IMR-90 (cell line): ENCODE measurements around the gene AQP12B. TPM values are rescaled to one million over a fixed set of nuclear protein-coding genes. Genes with fewer than 3 reads are reported as not detected.

Source experiments
- ATAC-seq: fragments of 200-7000 bp; cut with Tn5 transposase; 2 replicates; pipeline ENCODE4 v1.9.1; 2020; ENCODE audit warnings: low read depth, mild to moderate bottlenecking, moderate library complexity
- BruUV-seq: library from RNA; stranded (reverse); fragments of 400-500 nt; replicated peaks from 2 replicates; lab custom pipeline; 2021; lab: Mats Ljungman, UMichigan
- CTCF ChIA-PET: fragments of 300-600 bp; formaldehyde crosslinking; extraction: SDS; loops from one replicate; lab custom pipeline; 2021; ENCODE audit warnings: antibody characterized with exemption; lab: Yijun Ruan, JAX
- POLR2A ChIA-PET: fragments of 300-600 bp; sonication (Branson Sonifier 250); formaldehyde crosslinking; loops from one replicate; lab custom pipeline; 2022; ENCODE audit warnings: antibody characterized with exemption; ENCODE audit not compliant: unreplicated experiment; lab: Charles Lee
- DNase-seq: peaks from one replicate; pipeline ENCODE4 v3.0.0; 2013
- H2AFZ ChIP-seq: replicated peaks from 2 replicates; pipeline ENCODE3; 2013; ENCODE audit warnings: low read length, mild to moderate bottlenecking; ENCODE audit not compliant: poor library complexity
- H2AK5ac ChIP-seq: 2 replicates; pipeline ENCODE4 v1.6.1; 2013; ENCODE audit warnings: low read depth, low read length, inconsistent platforms
- H2AK9ac ChIP-seq: replicated peaks from 2 replicates; pipeline ENCODE3; 2013; ENCODE audit warnings: mild to moderate bottlenecking, low read depth, low read length, moderate library complexity; ENCODE audit not compliant: poor library complexity
- H2BK120ac ChIP-seq: 2 replicates; pipeline ENCODE4 v1.6.1; 2013; ENCODE audit warnings: low read depth, low read length, inconsistent platforms
- H2BK15ac ChIP-seq: 3 replicates; pipeline ENCODE4 v1.6.1; 2013; ENCODE audit warnings: low read depth, low read length, inconsistent platforms
- H2BK20ac ChIP-seq: 2 replicates; pipeline ENCODE4 v1.6.1; 2013; ENCODE audit warnings: low read depth, mild to moderate bottlenecking, inconsistent platforms, low read length, moderate library complexity
- H2BK5ac ChIP-seq: 2 replicates; pipeline ENCODE4 v1.6.1; 2013; ENCODE audit warnings: mild to moderate bottlenecking, low read depth, low read length, inconsistent platforms; ENCODE audit not compliant: poor library complexity, severe bottlenecking
- H3K14ac ChIP-seq: replicated peaks from 2 replicates; pipeline ENCODE4 v1.6.1; 2013; ENCODE audit warnings: low read depth, low read length, inconsistent platforms
- H3K18ac ChIP-seq: 2 replicates; pipeline ENCODE4 v1.6.1; 2013; ENCODE audit warnings: low read depth, low read length, control low read depth
- H3K23ac ChIP-seq: 2 replicates; pipeline ENCODE4 v1.6.1; 2013; ENCODE audit warnings: low read depth, low read length, inconsistent platforms
- H3K27ac ChIP-seq: 2 replicates; pipeline ENCODE4 v1.5.1; 2013; ENCODE audit warnings: mild to moderate bottlenecking, control low read depth, low read length; ENCODE audit not compliant: insufficient read depth
- H3K27me3 ChIP-seq: 2 replicates; pipeline ENCODE4 v1.6.1; 2013; ENCODE audit warnings: low read length; ENCODE audit not compliant: control insufficient read depth, insufficient read depth
- H3K36me3 ChIP-seq: 2 replicates; pipeline ENCODE4 v1.6.1; 2013; ENCODE audit warnings: low read length, mixed read lengths; ENCODE audit not compliant: control insufficient read depth, insufficient read depth
- H3K4ac ChIP-seq: 2 replicates; pipeline ENCODE4 v1.6.1; 2013; ENCODE audit warnings: low read depth, low read length, inconsistent platforms
- H3K4me1 ChIP-seq: 2 replicates; pipeline ENCODE4 v1.6.1; 2013; ENCODE audit warnings: low read length, mixed read lengths; ENCODE audit not compliant: control insufficient read depth, insufficient read depth
- H3K4me2 ChIP-seq: 2 replicates; pipeline ENCODE4 v1.6.1; 2013; ENCODE audit warnings: low read depth, mild to moderate bottlenecking, control low read depth, low read length, moderate library complexity
- H3K4me3 ChIP-seq: 2 replicates; pipeline ENCODE4 v1.5.1; 2013; ENCODE audit warnings: low read depth, mild to moderate bottlenecking, control low read depth, low read length, moderate library complexity; ENCODE audit not compliant: insufficient read depth
- H3K56ac ChIP-seq: 2 replicates; pipeline ENCODE4 v1.6.1; 2013; ENCODE audit warnings: low read length, inconsistent platforms; ENCODE audit not compliant: insufficient read depth; ENCODE audit errors: extremely low read depth
- H3K79me1 ChIP-seq, 2 experiments: 2 replicates each; pipeline ENCODE4 v1.6.1; 2013; ENCODE audit warnings: low read length in 2 of 2, inconsistent platforms in 1 of 2, low read depth in 1 of 2
- H3K9ac ChIP-seq: 2 replicates; pipeline ENCODE4 v1.6.1; 2013; ENCODE audit warnings: low read depth, low read length, control low read depth
- H3K9me1 ChIP-seq: 2 replicates; pipeline ENCODE4 v1.6.1; 2013; ENCODE audit warnings: low read length, inconsistent platforms; ENCODE audit not compliant: insufficient read depth
- H3K9me3 ChIP-seq: 2 replicates; pipeline ENCODE4 v1.6.1; 2013; ENCODE audit warnings: low read length; ENCODE audit not compliant: control insufficient read depth, insufficient read depth
- H4K20me1 ChIP-seq: 2 replicates; pipeline ENCODE4 v1.6.1; 2013; ENCODE audit warnings: low read length, inconsistent platforms; ENCODE audit not compliant: insufficient read depth
- H4K5ac ChIP-seq: 2 replicates; pipeline ENCODE4 v1.6.1; 2013; ENCODE audit warnings: mild to moderate bottlenecking, low read depth, low read length, control low read depth
- H4K8ac ChIP-seq, 2 experiments: 2 replicates each; pipeline ENCODE4 v1.6.1; 2013; ENCODE audit warnings: low read depth in 2 of 2, low read length in 2 of 2, control low read depth in 1 of 2, inconsistent platforms in 1 of 2
- H4K91ac ChIP-seq: 2 replicates; pipeline ENCODE4 v1.6.1; 2013; ENCODE audit warnings: low read depth, low read length, inconsistent platforms; ENCODE audit not compliant: insufficient read depth
- BHLHE40 ChIP-seq: fragments of 150-350 bp; IDR thresholded peaks from 2 replicates; pipeline ENCODE4 v1.6.1; 2016; ENCODE audit warnings: mild to moderate bottlenecking, low read depth, low read length
- CEBPB ChIP-seq: IDR thresholded peaks from 2 replicates; pipeline ENCODE4 v1.6.1; 2012; ENCODE audit warnings: low read depth, low read length, improper control_type of control experiment
- CHD1 ChIP-seq: IDR thresholded peaks from 2 replicates; pipeline ENCODE4 v1.6.1; 2012; ENCODE audit warnings: low read depth, low read length, improper control_type of control experiment
- CTCF ChIP-seq: conservative IDR thresholded peaks from 2 replicates; pipeline ENCODE4 v1.5.1; 2012; ENCODE audit warnings: mild to moderate bottlenecking, low read depth, low read length, improper control_type of control experiment
- ELK1 ChIP-seq: fragments of 150-350 bp; IDR thresholded peaks from 2 replicates; pipeline ENCODE4 v1.6.1; 2016; ENCODE audit warnings: low read depth, mild to moderate bottlenecking, low read length, moderate library complexity, borderline replicate concordance
- FOS ChIP-seq: fragments of 150-350 bp; IDR thresholded peaks from 2 replicates; pipeline ENCODE4 v1.6.1; 2016; ENCODE audit warnings: low read depth, low read length
- MAFK ChIP-seq: IDR thresholded peaks from 2 replicates; pipeline ENCODE4 v1.6.1; 2012; ENCODE audit warnings: low read depth, low read length, improper control_type of control experiment
- MAZ ChIP-seq: IDR thresholded peaks from 2 replicates; pipeline ENCODE4 v1.6.1; 2012; ENCODE audit warnings: low read depth, mild to moderate bottlenecking, low read length, improper control_type of control experiment, moderate library complexity, borderline replicate concordance
- MXI1 ChIP-seq: IDR thresholded peaks from 2 replicates; pipeline ENCODE4 v1.6.1; 2012; ENCODE audit warnings: low read depth, mild to moderate bottlenecking, low read length, moderate library complexity, borderline replicate concordance
- NFE2L2 ChIP-seq: fragments of 150-350 bp; IDR thresholded peaks from 2 replicates; pipeline ENCODE4 v1.6.1; 2016; ENCODE audit warnings: low read depth, mild to moderate bottlenecking, low read length
- POLR2A ChIP-seq: IDR thresholded peaks from 2 replicates; pipeline ENCODE4 v1.6.1; 2012; ENCODE audit warnings: mild to moderate bottlenecking, low read depth, low read length
- RAD21 ChIP-seq: IDR thresholded peaks from 2 replicates; pipeline ENCODE4 v1.6.1; 2012; ENCODE audit warnings: low read length, improper control_type of control experiment
- RCOR1 ChIP-seq: IDR thresholded peaks from 2 replicates; pipeline ENCODE4 v1.6.1; 2012; ENCODE audit warnings: mild to moderate bottlenecking, low read length, improper control_type of control experiment; ENCODE audit not compliant: insufficient replicate concordance
- RFX5 ChIP-seq: IDR thresholded peaks from 2 replicates; pipeline ENCODE4 v1.8.0; 2012; ENCODE audit warnings: low read depth, mild to moderate bottlenecking, low read length, moderate library complexity
- SMC3 ChIP-seq: fragments of 150-350 bp; IDR thresholded peaks from 2 replicates; pipeline ENCODE4 v1.6.1; 2016; ENCODE audit warnings: low read depth, mild to moderate bottlenecking, antibody characterized with exemption, low read length, moderate library complexity
- WGBS, 2 experiments: methylation state at CpG; one replicate each; pipeline versions ENCODE4 v1.1.5 to v1.1.7; 2013; ENCODE audit warnings: missing lambda C conversion rate in 2 of 2; ENCODE audit not compliant: insufficient read length in 1 of 2; ENCODE audit errors: extremely low coverage in 2 of 2; 5-methylcytosine and 5-hydroxymethylcytosine counted together
- dilution Hi-C: fragments of 300-500 bp; cut with HindIII; formaldehyde crosslinking; loops from one replicate; pipeline ENCODE4 v1.14.3; 2018; ENCODE audit warnings: low sequenced_read_pairs; ENCODE audit not compliant: unreplicated experiment
- in situ Hi-C: fragments of 300-500 bp; cut with MboI; formaldehyde crosslinking; loops from 3 replicates; pipeline ENCODE4 v1.14.3; 2019; ENCODE audit warnings: low sequenced_read_pairs, inconsistent platforms, mixed read lengths
- intact Hi-C: fragments of 100-400 bp; cut with micrococcal nuclease; formaldehyde crosslinking; loops from 2 replicates; pipeline ENCODE4 v1.10.0; 2022
- polyA plus RNA-seq, 3 experiments: library from polyadenylated mRNA; depleted of rRNA; stranded (reverse); fragments of >200 nt; gene quantifications; 2 replicates each; pipeline ENCODE4 v1.2.3, GENCODE V29; 2012; ENCODE audit warnings: low replicate concordance in 1 of 3
- total RNA-seq: library from RNA; depleted of rRNA; stranded (reverse); fragments of >200 nt; gene quantifications from 2 replicates; pipeline ENCODE4 v1.2.3, GENCODE V29; 2012
- TF ChIP-seq, protein P1 (sequence below): fragments of 150-350 bp; IDR thresholded peaks from 2 replicates; pipeline ENCODE4 v1.6.1; 2017; ENCODE audit warnings: mild to moderate bottlenecking, antibody characterized with exemption, low read length, low read depth

Gene AQP12B
- total and polyA plus RNA-seq, 2 of the 4 experiments (the other 2 are of a cell fraction): not detected

DNA sequence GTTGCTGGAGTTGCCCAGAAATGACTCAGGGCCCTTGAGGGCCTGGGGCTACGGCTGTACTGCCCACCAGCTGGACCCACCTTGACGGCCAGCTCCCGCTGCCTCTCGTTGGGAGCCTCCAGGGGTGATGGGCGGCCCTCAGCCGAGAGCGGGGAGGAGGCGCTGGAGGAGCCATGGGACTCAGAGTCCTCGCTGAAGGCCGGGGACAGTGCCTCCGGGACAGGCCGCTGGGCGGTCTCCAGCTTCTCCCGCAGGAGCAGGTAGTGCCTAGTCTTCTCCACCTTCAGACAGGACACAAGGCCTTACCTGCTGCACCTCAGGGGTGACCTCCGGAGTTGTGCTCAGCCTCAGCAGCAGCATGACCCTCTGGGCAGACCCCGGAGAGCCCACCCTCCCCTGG, 39.7 kb upstream of the AQP12B start:
- Histone ChIP-seq H2AK5ac (no peak overlapping the region), H2AFZ (no peak overlapping the region), H3K79me1 (no peaks in the 10 kb centered on the region), H3K23ac (no peak overlapping the region), H3K56ac (no peak overlapping the region), H3K36me3 (no peaks in the 10 kb centered on the region), H3K14ac (no peak overlapping the region), H3K9ac (no peak overlapping the region), H2BK120ac (no peak overlapping the region), H2AK9ac (no peak overlapping the region), H3K9me1 (no peaks in the 10 kb centered on the region), H4K5ac (no peak overlapping the region), H4K20me1 (no peaks in the 10 kb centered on the region), H2BK5ac (no peak overlapping the region), H3K9me3 (no peaks in the 10 kb centered on the region), H4K91ac (no peak overlapping the region), H3K4me3 (no peak overlapping the region), H2BK20ac (no peak overlapping the region), H3K4me2 (no peak overlapping the region), H3K4ac (no peak overlapping the region), H4K8ac (no peak overlapping the region), H2BK15ac (no peak overlapping the region), H3K4me1 (no peaks in the 10 kb centered on the region), H3K27ac (no peak overlapping the region), H3K27me3 (peaks cover 22% of the 10 kb centered on the region; the same call in 1 of the 2 replicates), H3K18ac (no peak overlapping the region)
- 70% methylated on average over 2 of the region's 16 CpGs; no CpG with 5 or more reads in 1 of the 2 experiments for WGBS, 2 experiments
- intact Hi-C loops: no loop called here
- no peak for TF ChIP-seq RFX5
- TF ChIP-seq CEBPB: no peak
- no peak for TF ChIP-seq BHLHE40
- TF ChIP-seq FOS: no peak
- no peak for TF ChIP-seq NFE2L2
- TF ChIP-seq, protein P1, sequence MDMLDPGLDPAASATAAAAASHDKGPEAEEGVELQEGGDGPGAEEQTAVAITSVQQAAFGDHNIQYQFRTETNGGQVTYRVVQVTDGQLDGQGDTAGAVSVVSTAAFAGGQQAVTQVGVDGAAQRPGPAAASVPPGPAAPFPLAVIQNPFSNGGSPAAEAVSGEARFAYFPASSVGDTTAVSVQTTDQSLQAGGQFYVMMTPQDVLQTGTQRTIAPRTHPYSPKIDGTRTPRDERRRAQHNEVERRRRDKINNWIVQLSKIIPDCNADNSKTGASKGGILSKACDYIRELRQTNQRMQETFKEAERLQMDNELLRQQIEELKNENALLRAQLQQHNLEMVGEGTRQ: no peak
- no peak for TF ChIP-seq MAFK
- TF ChIP-seq POLR2A: no peak
- no peak for TF ChIP-seq MAZ
- TF ChIP-seq CHD1: no peak
- TF ChIP-seq RCOR1: no peak
- TF ChIP-seq SMC3: no peak
- TF ChIP-seq CTCF: no peak
- TF ChIP-seq RAD21: no peak
- no peak for TF ChIP-seq MXI1
- TF ChIP-seq ELK1: no peak
- CTCF ChIA-PET: no interaction called here
- no peak for ATAC-seq
- BruUV-seq: no TSS peak
- POLR2A ChIA-PET: no interaction called here
- dilution Hi-C loops: no loop called here
- no peak for DNase-seq
- in situ Hi-C loops: no loop called here
